Neuronal stem cell (in vitro differentiated cells): ENCODE results near the gene ENOPH1.
A peak's percentile ranks its signal among the peaks of the same experiment; 100 is the strongest.
"Not testable (repeated sequence)": the region's sequence is repeated elsewhere in the genome, so short reads cannot be mapped to it uniquely, and the experiment has no call there.

Experiments
- DNase-seq: peaks from one replicate; pipeline ENCODE4 v3.0.0-alpha.2; 2013; ENCODE audit warnings: low spot score
- H2AFZ ChIP-seq: one replicate; pipeline ENCODE4 v1.6.1; 2013; ENCODE audit warnings: mild to moderate bottlenecking, low read length, inconsistent platforms
- H2AK5ac ChIP-seq: 2 replicates; pipeline ENCODE4 v1.6.1; 2013; ENCODE audit warnings: low read depth, mild to moderate bottlenecking, inconsistent platforms, low read length, moderate library complexity, mixed read lengths
- H2BK120ac ChIP-seq: 2 replicates; pipeline ENCODE4 v1.6.1; 2013; ENCODE audit warnings: low read depth, mild to moderate bottlenecking, inconsistent platforms, low read length, moderate library complexity, mixed read lengths
- H2BK12ac ChIP-seq: one replicate; pipeline ENCODE4 v1.6.1; 2013; ENCODE audit warnings: low read length, inconsistent platforms
- H2BK15ac ChIP-seq: 2 replicates; pipeline ENCODE4 v1.6.1; 2013; ENCODE audit warnings: mild to moderate bottlenecking, low read length, inconsistent platforms, mixed read lengths
- H2BK5ac ChIP-seq: one replicate; pipeline ENCODE4 v1.6.1; 2013; ENCODE audit warnings: inconsistent platforms, mild to moderate bottlenecking, low read length, moderate library complexity
- H3K14ac ChIP-seq: one replicate; pipeline ENCODE4 v1.6.1; 2013; ENCODE audit warnings: low read length, inconsistent platforms
- H3K18ac ChIP-seq: 2 replicates; pipeline ENCODE4 v1.6.1; 2013; ENCODE audit warnings: low read length, inconsistent platforms
- H3K23ac ChIP-seq: 2 replicates; pipeline ENCODE4 v1.6.1; 2013; ENCODE audit warnings: low read depth, mild to moderate bottlenecking, mixed read lengths, low read length, inconsistent platforms; ENCODE audit not compliant: poor library complexity
- H3K27ac ChIP-seq: replicated peaks from 3 replicates; pipeline ENCODE4 v1.5.1; 2013; ENCODE audit warnings: low read length, inconsistent platforms
- H3K27me3 ChIP-seq, 3 experiments: 2 replicates each; pipeline ENCODE4 v1.6.1; 2013; ENCODE audit warnings: low read length in 3 of 3, mild to moderate bottlenecking in 2 of 3, inconsistent platforms in 1 of 3, low read depth in 1 of 3, mixed read lengths in 1 of 3, moderate library complexity in 1 of 3; ENCODE audit not compliant: control insufficient read depth in 3 of 3, insufficient read depth in 3 of 3
- H3K36me3 ChIP-seq, 2 donors: replicated peaks in 1 of 2; 2 replicates each; pipeline ENCODE4 v1.6.1; 2013; ENCODE audit warnings: low read length in 2 of 2; ENCODE audit not compliant: control insufficient read depth in 2 of 2, insufficient read depth in 2 of 2
- H3K4ac ChIP-seq: 2 replicates; pipeline ENCODE4 v1.6.1; 2013; ENCODE audit warnings: inconsistent platforms, mild to moderate bottlenecking, low read length, moderate library complexity
- H3K4me1 ChIP-seq, 2 donors: 1 replicate in 1 of 2; 2 replicates in 1 of 2; pipeline ENCODE4 v1.6.1; 2013; ENCODE audit warnings: low read length in 2 of 2, low read depth in 1 of 2; ENCODE audit not compliant: control insufficient read depth in 2 of 2, insufficient read depth in 1 of 2
- H3K4me2 ChIP-seq: one replicate; pipeline ENCODE4 v1.6.1; 2013; ENCODE audit warnings: mild to moderate bottlenecking, low read length, inconsistent platforms; ENCODE audit not compliant: insufficient read depth, poor library complexity, severe bottlenecking
- H3K4me3 ChIP-seq, 2 donors: 2 replicates each; pipeline ENCODE4 v1.5.1; 2013; ENCODE audit warnings: low read length in 2 of 2, mild to moderate bottlenecking in 2 of 2, inconsistent platforms in 1 of 2, moderate library complexity in 1 of 2
- H3K79me1 ChIP-seq: one replicate; pipeline ENCODE4 v1.6.1; 2013; ENCODE audit warnings: low read depth, mild to moderate bottlenecking, inconsistent platforms, low read length, moderate library complexity
- H3K9ac ChIP-seq: one replicate; pipeline ENCODE4 v1.6.1; 2013; ENCODE audit warnings: mild to moderate bottlenecking, low read depth, low read length, inconsistent platforms; ENCODE audit not compliant: poor library complexity
- H3K9me3 ChIP-seq, 2 donors: replicated peaks in 1 of 2; 2 replicates each; pipeline versions ENCODE3 to v1.6.1; 2013; ENCODE audit warnings: low read length in 2 of 2, mild to moderate bottlenecking in 2 of 2, inconsistent platforms in 1 of 2, low read depth in 1 of 2, mixed read lengths in 1 of 2, moderate library complexity in 1 of 2; ENCODE audit not compliant: control insufficient read depth in 2 of 2, insufficient read depth in 1 of 2
- H4K8ac ChIP-seq: one replicate; pipeline ENCODE4 v1.6.1; 2013; ENCODE audit warnings: low read depth, mild to moderate bottlenecking, inconsistent platforms, low read length, moderate library complexity
- H4K91ac ChIP-seq: one replicate; pipeline ENCODE4 v1.6.1; 2013; ENCODE audit warnings: low read length, low read depth, mild to moderate bottlenecking, inconsistent platforms; ENCODE audit not compliant: poor library complexity
- WGBS, 2 donors: extraction: QIAGEN DNeasy Blood & Tissue Kit; methylation state at CpG; one replicate each; pipeline ENCODE4 v1.1.7; 2013; ENCODE audit warnings: missing lambda C conversion rate in 2 of 2, mixed read lengths in 1 of 2; ENCODE audit not compliant: insufficient read length in 2 of 2, insufficient replicate concordance in 1 of 2; ENCODE audit errors: extremely low coverage in 2 of 2; 5-methylcytosine and 5-hydroxymethylcytosine counted together

ENOPH1 gene

GRCh38 chr4:82402196-82402775 lies 28.1 kb upstream of the ENOPH1 start:
- H2BK15ac ChIP-seq, result no peak overlapping the region
- no peak overlapping the region for H3K27ac ChIP-seq
- H3K14ac ChIP-seq, result peak overlapping the region; percentile 89
- DNase-seq, result no peak
- H3K9me3 ChIP-seq, result no peaks in the 10 kb centered on the region
- no peaks in the 10 kb centered on the region for H3K36me3 ChIP-seq
- no peak overlapping the region for H4K8ac ChIP-seq
- no peaks in the 10 kb centered on the region for H3K27me3 ChIP-seq
- H4K91ac ChIP-seq, result no peak overlapping the region
- no CpG with 5 or more reads among the region's 17 CpGs for WGBS, 2 donors
- H3K9ac ChIP-seq, result no peak overlapping the region
- no peak overlapping the region for H2AK5ac ChIP-seq
- no peak overlapping the region for H3K23ac ChIP-seq
- H3K79me1 ChIP-seq, result no peaks in the 10 kb centered on the region
- H2BK12ac ChIP-seq, result no peak overlapping the region
- no peak overlapping the region for H2BK120ac ChIP-seq
- H3K4me1 ChIP-seq, result no peaks in the 10 kb centered on the region
- H3K4me2 ChIP-seq, result no peak overlapping the region
- no peak overlapping the region for H3K4ac ChIP-seq
- no peak overlapping the region for H3K4me3 ChIP-seq
- no peak overlapping the region for H2BK5ac ChIP-seq
- H2AFZ ChIP-seq, result peak overlapping the region; percentile 63
- no peak overlapping the region for H3K18ac ChIP-seq

- no peak overlapping the region for H4K91ac ChIP-seq
- no peak overlapping the region for H4K8ac ChIP-seq
- no peak overlapping the region for H3K14ac ChIP-seq
- no peaks in the 10 kb centered on the region for H3K79me1 ChIP-seq
- no peaks in the 10 kb centered on the region for H3K36me3 ChIP-seq
- no peak overlapping the region for H3K4ac ChIP-seq
- H2AK5ac ChIP-seq, result no peak overlapping the region
- no peak overlapping the region for H3K4me3 ChIP-seq
- no peaks in the 10 kb centered on the region for H3K4me1 ChIP-seq
- no peak overlapping the region for H2BK120ac ChIP-seq
- no peak overlapping the region for H3K18ac ChIP-seq
- H3K27ac ChIP-seq, result no peak overlapping the region
- no peaks in the 10 kb centered on the region for H3K9me3 ChIP-seq
- no peak overlapping the region for H3K4me2 ChIP-seq
- H3K23ac ChIP-seq, result no peak overlapping the region
- DNase-seq, result no peak
- H2AFZ ChIP-seq, result no peak overlapping the region
- no peak overlapping the region for H2BK15ac ChIP-seq
- no peak overlapping the region for H2BK12ac ChIP-seq
- no CpG with 5 or more reads among the region's 1 CpG for WGBS, 2 donors
- H2BK5ac ChIP-seq, result no peak overlapping the region
- no peak overlapping the region for H3K9ac ChIP-seq
- no peaks in the 10 kb centered on the region for H3K27me3 ChIP-seq
These were observed 26.7 kb upstream of the ENOPH1 start for GRCh38 chr4:82403725-82404124.

DNA sequence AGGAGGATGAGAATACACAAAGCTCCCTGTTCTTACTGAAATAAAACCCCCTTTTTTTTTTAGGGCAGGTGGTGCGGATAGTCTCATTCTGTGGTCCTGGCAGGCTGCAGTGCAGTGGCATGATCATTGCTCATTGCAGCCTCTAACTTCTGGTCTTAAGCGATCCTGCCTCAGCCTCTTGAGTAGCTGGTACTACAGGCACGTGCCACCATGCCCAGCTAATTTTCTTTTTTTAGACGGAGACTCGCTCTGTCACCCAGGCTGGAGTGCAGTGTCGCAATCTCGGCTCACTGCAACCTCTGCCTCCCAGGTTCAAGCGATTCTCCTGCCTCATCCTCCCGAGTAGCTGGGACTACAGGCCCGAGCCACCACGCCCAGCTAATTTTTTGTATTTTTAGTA lies 15.3 kb upstream of the ENOPH1 start:
- not testable (repeated sequence) for H3K18ac ChIP-seq, H3K9me3 ChIP-seq, H2BK120ac ChIP-seq, H3K14ac ChIP-seq, H2BK12ac ChIP-seq, H2AFZ ChIP-seq, H2BK5ac ChIP-seq, H2BK15ac ChIP-seq, DNase-seq, H3K4me3 ChIP-seq, H3K9ac ChIP-seq, H3K4me2 ChIP-seq, H3K23ac ChIP-seq, H3K4me1 ChIP-seq, H3K4ac ChIP-seq, H2AK5ac ChIP-seq, H4K91ac ChIP-seq, H3K79me1 ChIP-seq, H4K8ac ChIP-seq, H3K27me3 ChIP-seq, H3K36me3 ChIP-seq, H3K27ac ChIP-seq
- no CpG with 5 or more reads among the region's 11 CpGs for WGBS, 2 donors

DNA sequence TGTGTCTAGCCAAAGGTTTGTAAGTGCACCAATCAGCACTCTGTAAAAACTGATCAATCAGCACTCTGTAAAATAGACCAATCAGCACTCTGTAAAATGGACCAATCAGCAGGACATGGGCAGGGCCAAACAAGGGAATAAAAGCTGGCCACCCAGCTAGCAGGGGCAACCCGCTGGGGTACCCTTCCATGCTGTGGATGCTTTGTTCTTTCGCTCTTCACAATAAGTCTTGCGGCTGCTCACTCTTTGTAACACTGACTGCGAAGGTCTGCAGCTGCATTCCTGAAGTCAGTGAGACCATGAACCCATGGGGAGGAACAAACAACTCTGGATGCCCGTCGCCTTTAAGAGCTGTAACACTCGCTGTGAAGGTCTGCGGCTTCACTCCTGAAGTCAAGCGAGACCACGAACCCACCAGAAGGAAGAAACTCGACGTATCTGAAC lies 14.4 kb upstream of the ENOPH1 start:
- Histone ChIP-seq H3K23ac (no peak overlapping the region), H3K79me1 (no peaks in the 10 kb centered on the region), H3K27ac (no peak overlapping the region), H3K18ac (no peak overlapping the region), H3K4me1 (no peaks in the 10 kb centered on the region), H3K27me3 (peaks cover 2 to 7% (median 3%) of the 10 kb centered on the region in 3 experiments), H2BK120ac (no peak overlapping the region), H2BK5ac (no peak overlapping the region), H3K4me2 (no peak overlapping the region), H2AFZ (peak overlapping the region; percentile 9), H3K4me3 (no peak overlapping the region), H2BK15ac (no peak overlapping the region), H3K9ac (no peak overlapping the region), H4K8ac (no peak overlapping the region), H3K9me3 (peaks cover 0 to 3% of the 10 kb centered on the region in 2 donors), H4K91ac (no peak overlapping the region), H3K36me3 (no peaks in the 10 kb centered on the region), H3K14ac (no peak overlapping the region), H3K4ac (no peak overlapping the region), H2BK12ac (no peak overlapping the region), H2AK5ac (no peak overlapping the region)
- peak; percentile 69 for DNase-seq
- WGBS, 2 donors, result no CpG with 5 or more reads among the region's 12 CpGs
